CD4-positive, alpha-beta T cell treated with Interleukin-10 for 1 hour (primary cell): ENCODE measurements around the gene FKRP.
A peak's percentile ranks its signal among the peaks of the same experiment; 100 is the strongest.
"Not testable (repeated sequence)": the region's sequence is repeated elsewhere in the genome, so short reads cannot be mapped to it uniquely, and the experiment has no call there.

ENCODE experiments used
- DNase-seq: peaks from one replicate; pipeline ENCODE4 v3.0.0-alpha.2; 2020

FKRP gene, protein sequence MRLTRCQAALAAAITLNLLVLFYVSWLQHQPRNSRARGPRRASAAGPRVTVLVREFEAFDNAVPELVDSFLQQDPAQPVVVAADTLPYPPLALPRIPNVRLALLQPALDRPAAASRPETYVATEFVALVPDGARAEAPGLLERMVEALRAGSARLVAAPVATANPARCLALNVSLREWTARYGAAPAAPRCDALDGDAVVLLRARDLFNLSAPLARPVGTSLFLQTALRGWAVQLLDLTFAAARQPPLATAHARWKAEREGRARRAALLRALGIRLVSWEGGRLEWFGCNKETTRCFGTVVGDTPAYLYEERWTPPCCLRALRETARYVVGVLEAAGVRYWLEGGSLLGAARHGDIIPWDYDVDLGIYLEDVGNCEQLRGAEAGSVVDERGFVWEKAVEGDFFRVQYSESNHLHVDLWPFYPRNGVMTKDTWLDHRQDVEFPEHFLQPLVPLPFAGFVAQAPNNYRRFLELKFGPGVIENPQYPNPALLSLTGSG

DNA sequence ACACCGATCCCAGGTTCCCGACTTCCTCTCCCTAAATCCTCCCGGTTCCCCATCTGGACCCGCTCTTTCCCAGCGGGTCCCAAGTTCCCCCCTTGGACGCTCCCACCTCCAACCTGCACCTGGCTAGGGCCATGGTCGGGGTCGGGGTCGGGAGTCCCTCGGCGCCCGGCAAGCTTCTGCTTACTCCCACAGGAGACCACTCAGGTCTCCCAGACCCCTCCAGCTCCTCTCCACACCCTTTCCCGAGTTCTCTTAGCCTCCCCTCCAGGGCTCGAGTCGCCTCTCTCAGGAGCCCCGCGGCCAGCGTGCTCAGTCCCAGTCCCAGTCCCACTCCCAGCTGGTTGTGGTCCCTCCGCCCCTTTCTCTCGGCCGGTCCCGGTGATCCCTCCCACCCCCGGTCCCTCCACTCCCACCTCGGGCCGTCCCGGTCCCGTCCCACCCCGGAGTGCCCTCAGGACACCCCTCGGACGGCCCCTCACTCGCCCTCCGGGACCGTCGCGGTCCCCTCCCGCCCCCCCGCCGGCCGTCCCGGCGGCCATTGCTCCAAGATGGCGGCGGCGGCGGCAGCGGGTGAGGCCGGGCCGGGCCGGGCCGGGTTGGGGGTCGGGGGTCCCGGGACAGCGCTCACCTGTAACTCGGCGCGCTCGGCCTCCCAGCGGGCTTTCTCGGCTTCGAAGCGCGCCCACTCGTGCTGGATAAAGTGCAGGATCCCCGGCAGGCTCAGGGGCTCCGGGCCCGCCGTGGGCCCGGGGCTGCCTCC lies at the start of gene FKRP:
FKRP (plus strand) TSS at position 537 of the 760 bp plus-strand sequence. CDS start 9,394 bp downstream, outside the sequence.
- DNase-seq, result peak; percentile 44

DNA sequence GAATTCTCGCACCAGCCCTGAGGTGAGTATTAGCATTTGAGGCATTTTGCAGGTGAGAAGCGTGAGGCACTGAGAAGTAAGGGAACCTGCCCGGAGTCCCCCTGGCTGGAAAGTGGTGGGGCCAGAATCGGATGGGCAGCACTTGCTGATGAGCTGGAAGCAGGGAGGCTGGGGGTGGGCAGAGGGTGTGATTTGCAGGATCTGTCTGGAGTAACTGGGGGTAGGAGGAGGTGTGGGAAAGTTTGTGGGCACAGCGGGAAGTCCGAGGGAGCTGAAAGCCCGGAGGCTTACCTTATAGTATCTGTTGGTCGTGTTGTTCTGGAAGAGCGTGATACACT lies 49.0 kb upstream of the FKRP start:
- no peak for DNase-seq

DNA sequence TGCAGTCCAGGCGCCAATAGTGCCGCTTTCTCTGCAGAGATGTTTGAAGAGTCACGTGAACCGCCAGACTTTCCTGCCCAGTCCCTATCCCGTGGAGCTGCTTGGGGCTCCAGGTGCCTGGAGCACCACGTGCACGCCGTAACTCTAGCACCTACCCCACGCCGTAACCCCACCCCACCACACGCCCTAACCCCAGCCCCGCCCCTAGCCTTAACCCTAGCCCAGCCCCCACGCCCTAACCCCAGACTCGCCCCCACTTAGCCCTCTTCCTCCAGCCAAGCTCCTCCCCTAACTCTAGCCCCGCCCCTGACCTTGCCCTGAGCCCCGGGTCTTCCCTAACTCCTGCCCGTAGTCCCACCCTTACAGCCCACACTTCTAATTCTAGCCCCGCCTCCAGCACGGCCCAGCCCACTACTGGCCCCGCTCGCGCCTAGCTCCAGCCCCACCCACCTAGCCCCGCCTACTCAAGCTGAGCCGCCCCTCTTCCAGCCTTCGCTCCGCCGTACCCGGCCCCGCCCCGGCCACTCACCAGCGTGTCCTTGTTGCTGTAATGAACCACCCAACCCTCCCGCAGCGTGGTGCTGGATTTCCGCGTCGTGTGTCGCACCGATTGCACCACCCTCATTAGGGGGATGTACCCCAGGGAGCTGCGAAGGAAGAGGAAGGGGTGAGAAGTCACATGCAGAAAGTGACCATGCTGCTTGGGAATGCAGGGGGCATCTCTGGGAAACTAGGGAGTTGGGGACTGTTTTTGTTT lies 48.5 kb upstream of the FKRP start:
- DNase-seq, result no peak

DNA sequence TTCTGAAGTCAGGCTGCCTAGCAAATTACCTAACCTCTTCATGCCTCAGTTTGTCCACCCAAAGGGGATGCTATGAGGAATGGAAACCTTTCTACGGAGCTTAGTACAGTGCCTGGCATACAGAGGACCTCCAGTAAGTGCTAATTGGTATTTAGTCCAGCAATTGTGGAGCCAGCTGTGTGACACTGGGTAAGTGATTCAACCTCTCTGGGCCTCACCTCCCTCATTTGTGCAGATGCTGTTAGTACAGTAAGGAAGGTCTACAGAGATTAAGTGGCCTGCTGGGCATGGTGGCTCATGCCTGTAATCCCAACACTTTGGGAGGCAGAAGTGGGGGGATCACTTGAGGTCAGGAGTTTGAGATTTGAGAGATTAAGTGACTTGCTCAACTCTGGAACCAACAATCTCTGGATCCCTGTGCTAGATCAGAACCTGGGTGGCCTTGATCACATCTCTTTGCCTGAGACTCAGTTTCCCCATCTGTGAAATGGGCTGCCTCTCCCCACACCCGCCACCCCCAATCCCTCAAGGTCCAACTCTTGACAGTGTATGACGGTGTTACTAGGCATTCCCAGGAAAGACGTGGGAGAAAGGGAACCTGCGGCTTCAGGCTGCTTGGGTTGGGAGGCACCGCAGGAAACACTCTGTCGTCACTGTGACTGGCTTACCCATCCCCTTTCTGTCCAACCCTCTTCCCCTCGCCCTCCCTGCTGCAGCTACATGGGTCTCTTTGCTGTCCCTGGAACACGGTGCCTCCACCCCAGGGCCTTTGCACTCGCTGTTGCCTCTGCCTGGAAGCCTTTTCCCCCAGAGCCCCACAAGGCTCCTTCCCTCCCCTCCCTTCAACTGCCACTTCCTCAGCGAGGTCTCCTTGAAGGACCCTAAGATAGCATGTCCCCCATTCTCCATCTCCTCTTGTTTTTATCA lies 47.2 kb upstream of the FKRP start:
- DNase-seq, result no peak

DNA sequence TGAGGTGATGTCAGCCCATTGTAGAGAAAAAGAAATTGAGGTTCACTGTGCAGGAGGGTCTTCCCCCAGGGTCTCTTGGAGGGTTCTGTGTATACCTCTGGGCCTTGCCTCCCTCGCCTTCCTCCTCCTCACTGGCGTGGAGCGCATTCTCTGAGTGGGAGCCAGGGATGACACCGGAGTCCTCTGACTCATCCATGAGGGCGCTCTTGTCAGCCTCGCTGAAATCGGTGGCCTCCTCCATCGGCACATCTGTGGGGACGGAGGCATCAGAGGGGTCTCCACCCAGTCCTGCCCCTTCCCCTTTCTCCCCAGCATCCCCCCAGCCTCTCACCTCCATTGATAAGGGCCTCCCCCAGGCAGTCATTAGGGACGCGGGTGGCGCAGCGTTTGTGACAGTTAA lies 45.2 kb upstream of the FKRP start:
- DNase-seq, result no peak

DNA sequence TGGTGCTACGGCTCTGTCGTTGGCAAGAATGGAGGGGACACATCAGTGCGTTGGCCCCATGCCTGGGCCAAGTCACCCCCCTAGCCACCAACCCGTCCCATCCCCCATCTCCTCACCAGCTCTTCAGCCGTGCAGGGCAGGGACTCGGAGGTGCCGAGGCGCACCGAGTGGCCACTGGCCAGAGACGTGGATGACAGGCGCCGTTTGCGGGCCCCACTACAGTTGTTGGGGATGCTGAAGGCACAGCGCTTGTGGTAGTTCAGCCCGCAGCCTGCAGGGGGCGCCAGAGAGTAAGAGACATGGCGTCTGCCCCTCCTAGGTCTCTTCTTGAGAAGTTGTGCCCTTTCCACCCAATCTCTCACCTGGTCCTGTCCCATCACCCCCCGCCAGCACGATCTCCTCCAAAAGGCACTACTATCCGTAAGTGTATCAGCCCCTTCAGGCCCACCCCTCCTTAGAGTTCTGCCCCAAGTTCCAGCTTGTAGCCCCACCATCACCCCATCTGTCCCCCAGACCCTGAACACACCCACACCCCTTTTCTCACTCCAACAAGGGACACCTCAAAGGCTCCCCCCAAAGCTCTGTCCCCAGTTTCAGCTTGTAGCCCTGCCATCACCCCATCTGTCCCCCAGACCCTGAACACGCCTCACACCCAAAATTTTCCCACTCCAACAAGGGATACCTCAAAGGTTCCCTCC lies 41.3 kb upstream of the FKRP start:
- peak; percentile 85 for DNase-seq

DNA sequence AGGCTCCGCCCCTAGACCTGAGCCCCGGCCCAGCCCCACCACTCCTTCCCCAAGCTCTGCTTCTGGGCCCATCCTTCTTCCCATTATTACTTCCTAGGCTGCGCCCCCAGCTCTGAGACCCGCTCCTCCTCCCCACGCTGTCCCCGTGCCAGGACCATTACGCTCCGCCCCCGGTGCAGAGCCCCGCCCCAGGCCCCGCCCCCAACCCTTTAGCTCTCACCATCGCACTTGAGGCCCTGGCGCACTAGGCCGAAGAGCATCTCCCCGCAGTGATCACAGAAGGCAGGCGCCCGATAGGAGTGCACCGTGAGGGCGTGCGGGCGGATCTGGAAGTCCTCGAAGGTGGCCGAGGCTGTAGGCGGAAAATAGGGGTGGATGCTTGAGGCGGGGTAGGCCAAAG lies 35.2 kb upstream of the FKRP start:
- DNase-seq, result no peak

DNA sequence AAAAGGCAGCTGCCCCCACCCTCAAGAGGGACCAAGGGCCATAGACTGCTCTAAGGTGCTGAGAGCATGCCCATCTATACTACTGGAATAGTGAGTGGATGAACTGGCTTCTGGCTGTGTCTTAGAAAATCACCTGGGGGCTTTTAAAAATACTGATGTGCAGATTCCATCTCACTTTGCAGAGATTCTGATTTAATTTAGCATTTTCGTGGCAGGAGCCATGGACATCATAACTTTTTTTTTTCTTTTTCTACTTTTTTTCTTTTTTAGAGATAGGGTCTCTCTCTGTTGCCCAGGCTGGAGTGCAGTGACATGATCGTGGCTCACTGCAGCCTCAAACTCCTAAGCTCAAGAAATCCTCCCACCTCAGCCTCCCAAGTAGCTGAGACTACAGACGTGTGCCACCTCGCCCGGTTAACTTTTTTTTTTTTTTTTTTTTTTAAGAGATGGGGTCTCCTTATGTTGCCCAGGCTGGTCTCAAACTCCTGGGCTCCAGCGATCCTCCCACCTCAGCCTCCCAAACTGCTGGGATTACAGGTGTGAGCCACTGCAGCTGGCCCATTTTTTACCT lies 33.0 kb upstream of the FKRP start:
- not testable (repeated sequence) for DNase-seq

DNA sequence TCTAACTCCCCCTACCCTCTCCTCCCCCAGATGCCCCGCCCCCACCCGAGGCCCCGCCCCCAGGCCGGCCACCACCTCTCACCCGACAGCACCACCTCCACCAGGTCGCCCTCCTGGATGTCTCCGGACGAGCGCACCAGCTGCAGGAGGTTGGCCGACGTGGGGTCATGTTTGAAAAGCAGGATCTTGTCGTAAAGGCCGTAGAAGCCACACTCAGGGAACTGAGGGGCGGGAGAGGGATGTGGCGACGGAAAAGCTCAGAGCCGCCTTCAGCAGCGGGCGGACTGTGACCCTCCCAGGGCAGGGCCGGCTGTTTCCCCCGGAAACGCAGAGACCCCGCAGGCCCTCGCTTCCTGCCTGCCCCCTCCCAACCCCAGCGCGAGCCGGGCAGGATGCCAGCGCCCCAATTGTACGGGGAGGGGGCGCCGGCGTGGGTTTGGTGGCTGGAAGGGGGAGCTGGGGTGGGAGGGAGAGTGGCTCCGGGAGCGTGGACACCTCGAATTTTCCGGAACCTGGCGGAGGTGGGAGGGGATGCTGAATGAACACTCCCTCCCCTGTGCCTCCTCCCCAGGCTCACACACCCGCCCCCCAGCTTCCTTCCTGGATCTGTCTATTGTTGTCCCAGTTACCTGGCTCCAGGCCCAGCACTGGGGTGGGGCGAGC lies 31.9 kb upstream of the FKRP start:
- peak; percentile 85 for DNase-seq

DNA sequence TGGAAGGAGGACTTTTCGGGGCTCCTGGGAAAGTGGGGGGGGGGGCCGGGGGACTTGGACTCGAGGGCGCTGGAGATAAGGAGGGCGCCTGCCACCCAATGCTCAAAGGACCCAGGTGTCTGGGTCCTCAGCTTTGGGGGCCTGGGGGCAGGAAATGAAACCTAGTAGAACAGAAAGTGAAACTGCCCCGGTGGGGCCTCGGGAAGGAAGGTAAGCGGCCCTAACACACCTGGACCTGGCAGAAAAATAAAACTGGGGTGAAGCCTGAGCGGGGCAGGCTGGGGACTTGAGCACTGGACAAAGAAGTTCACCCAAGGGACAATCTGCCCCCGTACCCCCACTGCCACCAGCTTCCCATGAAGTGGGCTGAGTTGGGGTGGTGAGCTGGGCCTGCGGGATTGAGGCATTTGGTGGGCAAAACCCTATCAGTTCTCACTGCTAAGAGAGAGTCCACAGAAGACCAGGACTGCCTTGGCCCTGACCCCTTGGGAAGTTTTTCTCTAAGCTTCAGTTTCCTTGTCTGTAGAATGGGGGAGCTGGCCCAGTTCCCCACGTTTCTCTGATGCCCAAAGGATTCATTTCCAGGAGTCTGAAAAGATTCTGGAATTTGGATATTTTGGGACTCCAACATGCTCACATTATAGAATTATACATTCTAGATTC lies 31.3 kb upstream of the FKRP start:
- no peak for DNase-seq

DNA sequence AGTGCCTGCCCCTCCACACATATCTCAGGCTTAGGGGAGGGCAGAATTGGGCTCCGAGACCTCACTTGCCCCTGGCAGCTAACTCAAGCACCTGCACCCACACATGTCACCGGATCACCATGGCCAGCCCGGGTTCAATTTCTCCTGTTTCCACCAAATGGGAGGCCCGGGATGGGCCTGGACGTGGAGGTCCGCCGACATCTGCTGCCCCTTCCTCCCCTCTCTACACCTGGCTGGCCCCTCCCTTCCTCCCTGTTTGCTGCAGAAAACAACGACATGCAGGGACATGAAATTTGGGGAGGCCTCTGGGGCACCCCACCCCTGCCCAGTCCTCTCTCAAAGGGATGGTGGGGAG lies 30.3 kb upstream of the FKRP start:
- DNase-seq, result no peak

DNA sequence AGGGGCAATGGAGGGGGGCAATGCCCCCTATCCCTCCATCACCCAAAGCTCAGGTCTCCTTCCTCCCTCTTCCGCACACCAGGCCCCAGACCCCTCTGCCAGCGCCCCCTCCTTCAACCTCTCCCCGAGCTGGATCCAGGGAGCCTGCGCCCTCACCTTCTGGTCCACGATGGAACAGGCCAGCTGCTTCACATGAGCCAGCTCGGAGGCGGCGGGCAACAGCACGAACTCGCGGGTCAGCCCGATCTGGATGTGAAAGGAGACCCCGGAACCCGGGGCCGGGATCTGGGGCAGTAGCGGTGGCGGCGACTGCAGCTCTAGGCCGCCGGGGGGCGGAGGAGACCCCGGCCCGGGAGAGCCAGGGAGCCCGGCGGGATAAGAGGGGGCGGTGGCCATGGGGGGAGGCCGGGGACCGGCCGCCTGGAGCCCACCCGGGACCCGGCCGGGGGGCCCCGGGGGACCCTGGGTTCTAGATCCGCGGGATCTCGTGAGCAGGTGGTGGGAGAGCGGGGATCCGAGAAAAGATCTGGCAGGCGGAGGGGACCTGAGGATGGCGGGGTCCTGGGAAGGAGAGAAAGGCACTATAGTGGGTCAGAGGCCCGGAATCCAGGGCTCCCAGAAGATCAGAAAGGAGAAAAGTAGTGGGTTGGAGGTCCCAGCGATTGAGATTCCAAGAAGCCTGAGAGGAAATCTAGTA lies 29.7 kb upstream of the FKRP start:
- no peak for DNase-seq

DNA sequence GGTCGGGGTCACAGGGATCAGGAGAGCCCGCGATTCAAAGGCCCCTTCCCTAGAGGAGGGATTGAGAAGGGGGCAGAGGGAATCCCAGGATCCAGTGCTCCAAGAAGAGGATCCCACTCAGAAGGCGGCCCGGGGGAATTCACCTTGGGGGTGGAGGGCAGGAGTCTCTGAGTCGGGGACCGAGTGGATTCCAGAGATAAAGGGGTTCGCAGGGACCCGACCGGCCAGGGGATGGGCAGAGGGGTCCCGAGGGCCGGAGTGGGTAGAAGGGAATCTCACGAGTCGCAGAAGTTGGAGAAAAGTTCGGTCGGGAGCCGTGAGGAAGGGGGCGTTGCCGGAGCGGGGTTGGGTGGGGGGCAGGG lies 29.2 kb upstream of the FKRP start:
- DNase-seq, result no peak

DNA sequence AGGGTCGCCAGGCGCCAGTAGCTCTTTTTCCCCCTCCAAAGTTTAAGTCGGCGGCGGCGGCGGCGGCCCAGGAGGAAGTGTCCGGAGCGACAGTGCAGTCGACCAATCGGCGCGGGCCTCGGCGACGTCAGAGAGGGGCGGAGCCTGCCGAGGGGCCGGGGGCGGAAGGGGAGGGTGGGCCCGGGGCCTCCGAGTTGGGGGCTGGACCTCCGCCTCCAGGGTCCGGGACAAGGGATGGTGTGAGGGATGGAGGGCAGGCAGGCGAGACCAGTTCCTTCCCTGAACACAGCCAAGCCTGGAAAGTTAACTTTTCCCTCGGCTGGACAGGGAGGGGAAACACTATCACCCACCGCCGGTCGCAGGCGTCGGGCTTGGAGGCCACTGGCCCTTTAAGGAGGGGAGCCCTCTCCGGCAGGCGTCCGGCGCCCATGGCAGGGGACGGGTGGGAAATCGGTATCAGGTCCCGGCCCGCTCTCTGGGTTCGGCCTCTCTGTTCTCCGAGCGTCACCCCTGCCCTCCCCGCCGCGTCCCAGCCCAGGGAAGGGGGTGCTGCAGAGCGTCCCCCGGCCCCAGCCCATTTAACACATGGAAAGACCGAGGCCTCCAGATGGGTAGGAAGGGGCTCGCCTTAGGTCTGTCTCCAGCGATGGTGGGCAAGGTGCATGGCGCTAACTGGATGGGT lies 28.7 kb upstream of the FKRP start, which contains the start of gene PRKD2:
PRKD2 (minus strand) TSS at position 81 of the 682 bp plus-strand sequence. CDS start 744 bp downstream, outside the sequence.
- peak; percentile 87 for DNase-seq

DNA sequence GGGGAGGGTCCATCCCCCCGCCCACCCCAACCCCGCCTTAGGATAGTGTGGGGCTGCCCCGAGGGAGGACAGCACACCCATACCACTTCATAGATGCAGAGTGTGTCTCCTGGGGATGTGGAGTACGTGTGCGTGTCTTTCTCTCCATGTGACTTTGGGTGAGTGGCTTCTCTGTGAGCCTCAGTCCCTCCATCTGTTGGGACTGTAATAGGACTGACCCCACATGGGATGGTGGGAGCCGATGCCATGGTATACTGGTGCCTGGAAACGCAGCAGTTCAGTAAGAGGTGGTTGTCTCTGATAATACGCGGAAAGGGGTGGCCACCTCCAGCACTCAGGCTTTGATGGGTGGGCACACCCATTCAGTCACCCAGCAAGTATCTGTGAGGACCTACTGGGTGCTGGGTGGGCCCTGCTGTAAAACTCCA lies 28.1 kb upstream of the FKRP start:
- DNase-seq, result no peak

DNA sequence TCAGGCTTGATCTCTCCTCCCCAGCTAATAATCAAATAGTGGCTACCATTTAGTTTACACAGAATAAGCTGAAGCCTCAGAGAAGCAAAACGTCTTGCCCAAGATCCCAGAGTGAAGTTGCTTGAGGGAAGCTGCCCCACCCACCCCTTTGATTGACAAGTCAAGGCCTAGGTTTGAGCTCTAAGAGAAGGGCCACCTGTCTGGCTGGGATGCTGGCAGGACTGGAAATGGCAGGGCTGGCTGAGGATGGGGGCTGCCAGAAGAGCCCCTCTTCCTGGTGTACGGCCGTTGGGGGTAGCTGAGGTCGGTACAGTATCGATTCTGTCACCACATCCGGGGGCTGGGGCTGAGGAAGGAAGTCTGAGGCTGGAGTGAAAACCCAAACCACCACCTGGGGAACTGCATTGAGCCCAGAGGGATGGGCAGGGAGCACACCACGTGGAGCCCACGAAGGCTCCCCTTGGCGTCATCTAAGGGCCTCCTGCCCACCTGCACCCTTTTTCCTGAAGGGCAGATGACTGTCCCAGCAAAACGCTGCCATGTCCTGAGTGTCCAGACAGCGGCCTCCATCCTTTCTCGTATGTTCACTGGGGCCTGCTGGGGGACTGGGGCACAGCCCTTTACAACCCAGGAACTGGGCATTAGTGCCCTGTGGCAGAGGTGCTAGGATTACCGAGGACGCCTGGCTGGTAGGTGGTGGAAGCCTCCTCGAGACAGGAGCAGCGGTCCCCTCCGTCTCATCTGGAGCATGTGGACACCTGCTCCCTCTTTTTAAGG lies 27.5 kb upstream of the FKRP start:
- peak; percentile 71 for DNase-seq

DNA sequence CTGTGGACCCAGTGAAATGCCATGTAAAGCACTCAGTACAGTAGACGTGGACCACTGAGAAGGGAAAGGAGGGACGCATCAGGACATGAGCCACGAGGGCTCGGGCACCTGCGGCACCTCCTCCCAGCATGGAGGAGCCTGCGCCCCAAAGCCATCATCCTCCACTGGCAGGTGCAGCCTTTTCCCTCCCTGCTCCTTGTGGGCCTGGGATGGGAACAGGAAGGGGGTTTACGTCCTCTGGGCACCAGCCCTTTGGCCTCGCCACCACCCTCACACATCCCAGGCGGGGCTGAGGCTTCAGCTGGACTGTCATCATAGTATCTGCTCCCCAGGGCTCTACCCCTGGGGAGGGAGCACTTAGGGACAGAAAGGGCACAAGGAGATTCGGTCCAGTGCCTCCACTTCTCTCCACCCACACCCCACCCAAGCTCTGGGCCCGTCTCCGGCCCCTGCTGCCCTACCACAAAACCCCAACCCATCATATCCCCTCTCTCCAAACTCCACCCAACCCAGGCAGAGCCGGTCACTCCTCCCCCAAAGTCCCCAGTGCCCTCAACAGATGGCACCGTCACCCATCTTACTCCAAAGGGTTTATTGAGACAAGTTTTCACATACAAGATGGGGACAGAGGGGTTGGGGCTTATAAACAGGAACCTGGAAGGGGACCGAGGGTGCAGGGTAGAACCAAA lies 26.8 kb upstream of the FKRP start:
- no peak for DNase-seq
